ENCODE data around the gene VCAN. TPM values are rescaled to one million over a fixed set of nuclear protein-coding genes. Genes with fewer than 3 reads are reported as not detected.

Gene VCAN
- total RNA-seq, 1 donor from 2014 or later: 33.7 TPM

DNA sequence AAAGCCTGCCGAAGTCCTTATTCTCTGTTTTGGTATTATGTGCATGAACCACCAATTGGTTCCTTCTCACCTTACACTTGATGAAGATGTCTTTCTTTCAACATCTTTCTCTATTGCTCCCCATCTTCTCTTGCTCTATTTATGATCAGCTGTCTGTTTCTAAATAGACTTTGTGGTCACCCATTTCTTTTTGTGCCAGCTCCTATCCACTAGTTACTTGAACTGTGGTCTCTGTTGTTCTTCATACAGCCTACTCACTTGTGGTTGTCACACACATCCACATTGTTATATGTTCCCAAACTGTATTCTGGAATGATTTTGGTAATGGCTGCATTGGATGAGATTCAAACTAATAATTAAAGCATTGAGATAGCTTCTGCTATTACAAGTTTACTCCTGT, 11.4 kb downstream of the VCAN start:
- Histone ChIP-seq H3K27me3 (ENCODE audit: control insufficient read depth, insufficient read depth, low read length) (no peaks in the 10 kb centered on the region), H3K36me3 (ENCODE audit: control insufficient read depth, insufficient read depth, low read length) (no peaks in the 10 kb centered on the region)
- no peak for FAIRE-seq

DNA sequence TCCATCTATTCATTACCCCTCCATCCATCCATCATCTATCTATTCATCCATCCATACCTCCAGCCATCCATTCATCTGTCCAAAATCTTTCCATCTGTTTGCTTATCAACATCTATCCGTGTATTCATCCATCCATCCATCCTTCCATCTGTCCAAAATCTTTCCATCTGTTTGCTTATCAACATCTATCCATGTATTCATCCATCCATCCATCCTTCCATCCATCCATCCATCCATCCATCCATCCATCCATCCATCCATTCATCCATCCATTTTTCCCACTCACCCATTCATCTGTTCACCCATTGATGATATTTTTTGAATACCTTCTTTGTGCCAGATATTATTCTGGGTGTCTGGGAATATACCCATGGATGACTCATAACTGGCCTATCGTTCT, 12.8 kb downstream of the VCAN start:
- TF ChIP-seq, protein P1, sequence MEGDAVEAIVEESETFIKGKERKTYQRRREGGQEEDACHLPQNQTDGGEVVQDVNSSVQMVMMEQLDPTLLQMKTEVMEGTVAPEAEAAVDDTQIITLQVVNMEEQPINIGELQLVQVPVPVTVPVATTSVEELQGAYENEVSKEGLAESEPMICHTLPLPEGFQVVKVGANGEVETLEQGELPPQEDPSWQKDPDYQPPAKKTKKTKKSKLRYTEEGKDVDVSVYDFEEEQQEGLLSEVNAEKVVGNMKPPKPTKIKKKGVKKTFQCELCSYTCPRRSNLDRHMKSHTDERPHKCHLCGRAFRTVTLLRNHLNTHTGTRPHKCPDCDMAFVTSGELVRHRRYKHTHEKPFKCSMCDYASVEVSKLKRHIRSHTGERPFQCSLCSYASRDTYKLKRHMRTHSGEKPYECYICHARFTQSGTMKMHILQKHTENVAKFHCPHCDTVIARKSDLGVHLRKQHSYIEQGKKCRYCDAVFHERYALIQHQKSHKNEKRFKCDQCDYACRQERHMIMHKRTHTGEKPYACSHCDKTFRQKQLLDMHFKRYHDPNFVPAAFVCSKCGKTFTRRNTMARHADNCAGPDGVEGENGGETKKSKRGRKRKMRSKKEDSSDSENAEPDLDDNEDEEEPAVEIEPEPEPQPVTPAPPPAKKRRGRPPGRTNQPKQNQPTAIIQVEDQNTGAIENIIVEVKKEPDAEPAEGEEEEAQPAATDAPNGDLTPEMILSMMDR (IDR thresholded peaks at IDR 0.05; ENCODE audit: insufficient read depth, low read length, severe bottlenecking): no peak
- FAIRE-seq (no peak), DNase-seq (ENCODE audit: low read depth) (no peak)
- Histone ChIP-seq H3K36me3 (ENCODE audit: control insufficient read depth, insufficient read depth, low read length) (no peaks in the 10 kb centered on the region), H3K4me3 (ENCODE audit: low read depth, low read length) (no peak overlapping the region), H3K27me3 (ENCODE audit: control insufficient read depth, insufficient read depth, low read length) (no peaks in the 10 kb centered on the region)

More for the DNA sequence above, 11.4 kb downstream of the VCAN start:
- H3K4me3 ChIP-seq (ENCODE audit: low read depth, low read length): no peak overlapping the region
- TF ChIP-seq, protein P1 (IDR thresholded peaks at IDR 0.05; ENCODE audit: insufficient read depth, low read length, severe bottlenecking): no peak
- no peak for DNase-seq (ENCODE audit: low read depth)

DNA sequence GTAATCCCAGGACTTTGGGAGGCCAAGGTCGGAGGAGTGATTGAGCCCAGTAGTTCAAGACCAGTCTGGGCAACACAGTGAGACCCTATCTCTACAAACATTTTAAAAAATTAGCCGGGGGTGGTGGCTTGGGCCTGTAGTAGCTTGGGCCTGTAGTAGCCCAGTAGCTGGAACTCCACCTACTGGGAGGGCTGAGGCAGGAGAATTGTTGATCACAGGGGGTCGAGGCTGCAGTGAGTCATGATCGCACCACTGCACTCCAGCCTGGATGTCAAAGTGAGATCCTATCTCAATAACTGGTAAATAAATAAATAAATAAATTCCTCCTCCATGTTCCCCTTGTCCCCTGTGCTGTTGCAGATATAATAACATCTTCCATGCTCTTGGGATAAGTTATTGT, 14.3 kb downstream of the VCAN start:
- no peaks in the 10 kb centered on the region for H3K27me3 ChIP-seq (ENCODE audit: control insufficient read depth, insufficient read depth, low read length)
- peaks cover 1% of the 10 kb centered on the region for H3K36me3 ChIP-seq (ENCODE audit: control insufficient read depth, insufficient read depth, low read length)
- H3K4me3 ChIP-seq (ENCODE audit: low read depth, low read length): no peak overlapping the region
- FAIRE-seq (no peak), DNase-seq (ENCODE audit: low read depth) (no peak)
- TF ChIP-seq, protein P1 (IDR thresholded peaks at IDR 0.05; ENCODE audit: insufficient read depth, low read length, severe bottlenecking): no peak

DNA sequence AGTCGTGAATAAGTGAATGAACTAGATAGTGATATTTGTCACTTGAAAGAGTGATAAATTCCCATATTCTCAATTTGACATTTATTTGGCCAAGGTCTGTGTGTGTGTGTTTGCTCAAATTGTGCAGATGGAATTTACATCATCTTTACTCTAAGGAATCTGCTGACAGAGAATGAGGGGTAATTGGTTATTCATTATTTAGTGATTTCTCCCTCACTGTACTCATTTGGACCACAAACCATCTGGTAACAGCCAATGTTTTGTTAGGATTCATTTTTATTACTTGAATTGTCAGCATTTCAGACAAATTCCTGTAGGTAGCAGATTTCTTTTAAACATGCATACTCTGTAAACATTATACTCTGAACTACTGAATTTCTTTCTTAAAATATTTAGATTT, 15.6 kb downstream of the VCAN start:
- H3K27me3 ChIP-seq (ENCODE audit: control insufficient read depth, insufficient read depth, low read length): no peaks in the 10 kb centered on the region
- peaks cover 1% of the 10 kb centered on the region for H3K36me3 ChIP-seq (ENCODE audit: control insufficient read depth, insufficient read depth, low read length)
- no peak overlapping the region for H3K4me3 ChIP-seq (ENCODE audit: low read depth, low read length)
- TF ChIP-seq, protein P1 (IDR thresholded peaks at IDR 0.05; ENCODE audit: insufficient read depth, low read length, severe bottlenecking): no peak
- FAIRE-seq (no peak), DNase-seq (ENCODE audit: low read depth) (no peak)

DNA sequence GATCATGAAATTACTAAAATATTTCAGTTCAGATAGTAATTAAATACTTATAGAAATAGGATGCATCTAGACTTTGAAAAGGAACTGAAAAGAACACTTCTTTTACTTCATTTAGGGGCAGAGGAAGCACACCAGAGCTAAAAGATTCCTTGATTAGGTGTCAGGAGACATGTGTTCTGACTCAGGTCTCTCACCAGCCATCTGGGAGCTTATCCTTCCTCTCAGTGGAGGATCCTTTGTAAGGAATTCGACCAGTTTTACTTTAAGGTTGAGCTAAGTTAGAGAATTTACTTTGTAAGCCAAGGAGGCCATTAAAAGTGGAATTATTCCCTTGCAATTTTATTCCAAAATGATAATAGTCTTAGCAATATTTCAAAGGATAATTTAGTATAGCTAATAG, 16.7 kb downstream of the VCAN start:
- TF ChIP-seq, protein P1 (IDR thresholded peaks at IDR 0.05; ENCODE audit: insufficient read depth, low read length, severe bottlenecking): no peak
- Histone ChIP-seq H3K4me3 (ENCODE audit: low read depth, low read length) (no peak overlapping the region), H3K36me3 (ENCODE audit: control insufficient read depth, insufficient read depth, low read length) (peaks cover 1% of the 10 kb centered on the region), H3K27me3 (ENCODE audit: control insufficient read depth, insufficient read depth, low read length) (no peaks in the 10 kb centered on the region)
- no peak for FAIRE-seq
- DNase-seq (ENCODE audit: low read depth): no peak

DNA sequence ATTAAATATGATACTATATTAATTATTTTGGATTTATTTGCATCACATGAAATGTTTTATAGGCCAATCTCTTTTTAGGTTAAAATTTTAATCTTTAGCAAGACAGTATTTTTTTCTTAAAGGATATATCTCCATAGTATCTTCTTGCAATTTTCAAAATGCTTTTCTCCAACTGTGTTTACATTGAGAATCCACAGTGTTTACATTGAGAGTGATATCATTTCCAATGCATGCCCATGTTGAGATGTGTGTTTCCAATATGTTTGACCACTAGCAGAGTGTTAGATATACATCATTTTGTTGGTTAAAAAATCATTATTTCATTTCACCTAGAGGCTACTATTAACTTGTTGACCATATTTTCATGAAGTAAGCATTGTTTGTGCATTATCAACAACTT, 17.3 kb downstream of the VCAN start:
- Histone ChIP-seq H3K36me3 (ENCODE audit: control insufficient read depth, insufficient read depth, low read length) (peaks cover 1% of the 10 kb centered on the region), H3K27me3 (ENCODE audit: control insufficient read depth, insufficient read depth, low read length) (no peaks in the 10 kb centered on the region), H3K4me3 (ENCODE audit: low read depth, low read length) (no peak overlapping the region)
- FAIRE-seq: no peak
- TF ChIP-seq, protein P1 (IDR thresholded peaks at IDR 0.05; ENCODE audit: insufficient read depth, low read length, severe bottlenecking): no peak
- no peak for DNase-seq (ENCODE audit: low read depth)
